Gastrocnemius medialis (tissue), 4 donors: Measurements from ENCODE around the gene USP46.

Experiments used
- POLR2A ChIP-seq, 2 donors: fragments of 450-650 bp; IDR thresholded peaks; one replicate each; pipeline ENCODE4 v1.6.1; 2017; ENCODE audit warnings: antibody characterized with exemption in 2 of 2, mild to moderate bottlenecking in 2 of 2, moderate library complexity in 2 of 2
- TF ChIP-seq, protein P1 (sequence below), 5 experiments: fragments of 450-650 bp in 3 of 5; fragments of 200-600 bp in 2 of 5; sonication (generic) in 2 of 5; IDR thresholded peaks in 4 of 5; conservative IDR thresholded peaks in 1 of 5; 1 replicate in 4 of 5; 2 replicates in 1 of 5; pipeline ENCODE4 v1.5.1; 2016 to 2019; ENCODE audit warnings: antibody characterized with exemption in 5 of 5, mild to moderate bottlenecking in 3 of 5, moderate library complexity in 3 of 5

DNA sequence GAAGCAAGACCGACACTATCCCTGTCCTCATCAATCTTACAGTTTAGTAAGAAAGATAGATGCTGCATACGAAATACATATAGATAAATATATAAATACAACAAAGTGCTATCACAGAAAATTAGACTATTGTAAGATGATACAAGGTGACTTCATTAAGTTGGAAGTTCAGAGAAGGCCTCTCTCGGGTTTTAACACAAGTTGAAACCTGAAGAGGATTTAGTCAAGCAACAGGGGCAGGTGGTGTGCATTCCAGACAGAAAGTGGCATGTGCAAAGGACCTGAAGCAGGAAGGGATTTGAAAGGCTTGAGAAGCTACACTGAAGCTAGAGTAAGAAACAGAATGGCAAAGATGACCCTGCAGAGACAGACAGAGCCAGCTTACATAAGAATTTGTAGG lies 36.5 kb downstream of the USP46 start:
- TF ChIP-seq, protein P1, sequence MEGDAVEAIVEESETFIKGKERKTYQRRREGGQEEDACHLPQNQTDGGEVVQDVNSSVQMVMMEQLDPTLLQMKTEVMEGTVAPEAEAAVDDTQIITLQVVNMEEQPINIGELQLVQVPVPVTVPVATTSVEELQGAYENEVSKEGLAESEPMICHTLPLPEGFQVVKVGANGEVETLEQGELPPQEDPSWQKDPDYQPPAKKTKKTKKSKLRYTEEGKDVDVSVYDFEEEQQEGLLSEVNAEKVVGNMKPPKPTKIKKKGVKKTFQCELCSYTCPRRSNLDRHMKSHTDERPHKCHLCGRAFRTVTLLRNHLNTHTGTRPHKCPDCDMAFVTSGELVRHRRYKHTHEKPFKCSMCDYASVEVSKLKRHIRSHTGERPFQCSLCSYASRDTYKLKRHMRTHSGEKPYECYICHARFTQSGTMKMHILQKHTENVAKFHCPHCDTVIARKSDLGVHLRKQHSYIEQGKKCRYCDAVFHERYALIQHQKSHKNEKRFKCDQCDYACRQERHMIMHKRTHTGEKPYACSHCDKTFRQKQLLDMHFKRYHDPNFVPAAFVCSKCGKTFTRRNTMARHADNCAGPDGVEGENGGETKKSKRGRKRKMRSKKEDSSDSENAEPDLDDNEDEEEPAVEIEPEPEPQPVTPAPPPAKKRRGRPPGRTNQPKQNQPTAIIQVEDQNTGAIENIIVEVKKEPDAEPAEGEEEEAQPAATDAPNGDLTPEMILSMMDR (IDR thresholded peaks at IDR 0.05 in 4 of 5, conservative IDR thresholded peaks at IDR 0.05 in 1 of 5) = no peak
- no peak for TF ChIP-seq POLR2A (IDR thresholded peaks at IDR 0.05)
